ENCODE results near the gene GPR15LG.
"Not testable (repeated sequence)": the region's sequence is repeated elsewhere in the genome, so short reads cannot be mapped to it uniquely, and the experiment has no call there.

GPR15LG gene

GRCh38 chr10:84173501-84173929, at the start of gene GPR15LG:
Gene GPR15LG, plus strand, starts transcription at chr10:84173801. Its CDS starts 51 bp downstream, at chr10:84173852.
- DNase-seq = no peak

DNA sequence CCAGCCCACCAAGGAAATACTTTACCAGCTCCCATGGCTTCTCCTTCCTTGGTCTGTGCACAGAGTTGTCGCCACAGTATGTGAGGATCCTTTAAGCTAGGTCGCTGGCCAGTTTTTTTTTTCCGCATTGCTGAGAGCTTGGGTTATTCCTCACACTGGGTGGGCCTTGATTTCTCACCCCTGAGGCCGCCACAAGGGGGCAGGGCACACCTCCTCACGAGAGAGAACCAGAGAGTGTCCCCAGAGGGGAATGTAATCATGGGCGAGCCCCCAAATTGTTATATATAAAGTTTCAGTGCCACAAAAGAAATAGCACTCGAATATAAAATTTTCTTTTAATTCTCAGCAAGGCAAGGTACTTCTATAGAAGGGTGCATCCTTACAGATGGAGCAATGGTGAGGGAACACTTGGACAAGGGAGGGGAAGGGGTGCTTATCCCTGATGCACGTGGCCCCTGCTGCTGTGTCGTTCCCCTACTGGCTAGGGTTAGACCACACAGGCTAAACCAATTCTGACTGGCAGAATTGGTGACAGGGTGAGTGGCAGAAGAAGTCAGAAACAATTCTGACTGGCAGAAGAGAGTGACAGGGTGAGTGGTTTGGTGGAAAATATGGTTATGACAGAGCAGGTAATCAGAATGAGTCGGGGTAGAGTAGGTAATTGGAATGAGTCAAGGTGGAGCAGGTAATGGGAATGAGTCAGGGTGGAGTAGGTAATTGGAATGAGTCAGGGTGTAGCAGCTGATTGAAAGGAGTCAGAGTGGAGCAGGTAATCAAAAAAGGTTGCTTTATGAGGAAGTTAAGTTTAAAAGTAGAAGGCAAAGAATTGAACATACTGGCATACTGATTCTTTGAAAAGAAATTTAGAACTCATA, 47.5 kb upstream of the GPR15LG start:
- DNase-seq = not testable (repeated sequence)

GRCh38 chr10:84126785-84127167, 46.8 kb upstream of the GPR15LG start:
- DNase-seq = no peak

DNA sequence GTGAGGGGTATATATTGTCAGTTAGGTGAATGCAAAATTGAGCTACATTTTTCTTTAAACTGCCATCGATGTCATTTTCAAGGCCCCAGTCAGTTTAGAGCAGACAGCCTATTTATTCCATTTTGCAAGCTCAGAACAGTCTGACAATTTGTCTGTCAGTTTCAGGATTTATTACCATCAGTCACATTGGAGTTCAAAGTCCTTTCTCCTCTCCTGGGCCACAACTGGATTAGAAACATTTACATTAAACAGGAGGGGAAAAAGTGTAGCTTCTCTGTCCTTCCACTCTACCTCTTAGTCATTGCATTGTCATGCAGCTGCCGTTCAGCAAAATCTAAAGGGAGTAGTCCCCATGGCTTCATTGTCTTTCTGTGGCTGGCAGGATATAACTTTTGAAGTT, 37.8 kb upstream of the GPR15LG start:
- no peak for DNase-seq

DNA sequence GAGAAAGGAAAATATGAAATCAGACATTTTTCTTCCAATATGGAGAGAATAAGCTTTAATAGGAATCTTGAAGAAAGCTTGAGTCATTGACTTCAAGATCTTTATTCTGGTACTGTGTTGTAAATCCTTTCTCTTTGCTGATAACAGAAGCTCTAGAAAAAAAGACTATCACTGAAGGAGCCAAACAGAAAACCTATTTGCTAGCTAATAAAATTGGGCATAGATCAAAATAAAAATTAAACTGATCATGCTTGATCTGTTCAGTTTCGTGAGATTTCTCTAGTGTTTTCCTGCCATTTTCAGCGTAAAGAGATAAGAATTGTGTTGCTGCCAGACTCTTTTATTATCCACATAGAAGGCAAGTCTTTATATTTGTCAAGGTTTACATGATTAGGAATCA, 35.8 kb upstream of the GPR15LG start:
- no peak for DNase-seq

- peak; percentile 55 for DNase-seq
These were observed 35.0 kb upstream of the GPR15LG start for GRCh38 chr10:84138478-84139125.

DNA sequence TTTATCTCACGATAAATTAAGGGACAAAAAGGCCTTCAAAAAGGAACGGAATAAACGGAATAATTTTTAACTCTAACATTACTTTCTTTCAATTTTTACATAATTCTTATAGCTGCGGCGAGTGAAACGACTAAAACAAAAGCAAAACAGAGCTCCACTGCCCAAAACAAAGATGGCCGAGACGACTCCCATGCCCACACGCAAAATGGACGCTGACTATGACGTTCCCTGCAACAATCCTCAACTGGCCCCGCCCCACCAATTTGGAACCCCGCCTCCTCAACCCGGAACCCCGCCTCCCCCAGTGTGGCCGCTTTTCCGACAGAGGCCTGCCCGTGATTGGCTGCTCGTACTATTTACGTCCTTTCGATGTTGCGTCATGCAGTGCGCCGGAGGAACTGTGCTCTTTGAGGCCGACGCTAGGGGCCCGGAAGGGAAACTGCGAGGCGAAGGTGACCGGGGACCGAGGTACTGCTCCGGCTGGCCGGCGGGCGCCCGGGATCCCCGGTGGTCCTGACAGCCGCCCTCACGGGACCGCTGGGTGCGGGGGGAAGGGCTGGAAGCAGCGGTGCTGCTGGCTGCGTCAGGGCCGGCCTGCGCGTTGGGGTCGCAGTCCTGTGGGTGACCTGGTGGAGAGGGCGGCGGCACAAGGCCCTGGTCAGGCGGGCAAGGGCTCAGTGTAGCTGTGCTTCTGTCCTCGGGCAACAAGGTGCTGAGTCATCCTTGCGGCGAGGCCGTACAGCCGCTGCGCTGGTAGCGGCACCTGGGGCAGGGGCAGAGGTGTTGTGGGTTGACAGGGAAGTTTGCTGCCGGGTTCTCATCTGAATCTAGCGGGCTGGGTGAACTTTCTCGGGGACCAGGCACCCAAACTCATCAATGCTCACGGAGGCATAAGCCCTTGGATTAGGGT, 34.2 kb upstream of the GPR15LG start, which contains the start of gene GHITM:
TSS of gene GHITM (plus strand) at position 384 of the 910 bp plus-strand sequence. CDS start 1,992 bp downstream, outside the sequence.
- DNase-seq = peak; percentile 99

DNA sequence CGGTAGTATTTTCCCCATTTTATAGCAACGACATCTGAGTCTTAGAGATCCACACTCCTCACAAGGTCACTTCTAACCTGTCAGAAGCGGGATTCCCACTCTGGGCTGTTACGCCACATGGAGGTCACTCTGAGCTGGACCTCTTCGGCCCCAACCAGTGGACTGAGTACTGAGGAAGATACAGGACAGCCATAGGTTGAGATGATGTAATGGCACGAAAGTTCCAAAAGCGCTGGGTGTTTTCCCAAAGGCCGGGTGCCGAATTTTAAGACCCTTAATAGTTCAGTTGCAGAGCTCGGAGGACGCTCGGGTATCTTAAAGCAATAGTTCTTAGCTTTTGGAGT, 33.6 kb upstream of the GPR15LG start:
- no peak for DNase-seq

- DNase-seq = no peak
These were observed 26.3 kb upstream of the GPR15LG start for GRCh38 chr10:84147347-84147746.

GRCh38 chr10:84148006-84148597, 25.5 kb upstream of the GPR15LG start:
- not testable (repeated sequence) for DNase-seq

- no peak for DNase-seq
These were observed 23.7 kb upstream of the GPR15LG start for GRCh38 chr10:84149854-84150253.

DNA sequence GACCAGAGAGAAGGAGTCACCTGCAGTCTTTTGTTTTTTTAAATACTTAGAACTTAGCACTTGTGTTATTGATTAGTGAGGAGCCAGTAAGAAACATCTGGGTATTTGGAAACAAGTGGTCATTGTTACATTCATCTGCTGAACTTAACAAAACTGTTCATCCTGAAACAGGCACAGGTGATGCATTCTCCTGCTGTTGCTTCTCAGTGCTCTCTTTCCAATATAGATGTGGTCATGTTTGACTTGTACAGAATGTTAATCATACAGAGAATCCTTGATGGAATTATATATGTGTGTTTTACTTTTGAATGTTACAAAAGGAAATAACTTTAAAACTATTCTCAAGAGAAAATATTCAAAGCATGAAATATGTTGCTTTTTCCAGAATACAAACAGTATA, 20.8 kb upstream of the GPR15LG start:
- DNase-seq = no peak

GRCh38 chr10:84155521-84155920, 18.1 kb upstream of the GPR15LG start:
- no peak for DNase-seq

- no peak for DNase-seq
These were observed 17.6 kb upstream of the GPR15LG start for GRCh38 chr10:84156009-84156408.

- DNase-seq = no peak
These were observed 16.8 kb upstream of the GPR15LG start for GRCh38 chr10:84156768-84157167.

DNA sequence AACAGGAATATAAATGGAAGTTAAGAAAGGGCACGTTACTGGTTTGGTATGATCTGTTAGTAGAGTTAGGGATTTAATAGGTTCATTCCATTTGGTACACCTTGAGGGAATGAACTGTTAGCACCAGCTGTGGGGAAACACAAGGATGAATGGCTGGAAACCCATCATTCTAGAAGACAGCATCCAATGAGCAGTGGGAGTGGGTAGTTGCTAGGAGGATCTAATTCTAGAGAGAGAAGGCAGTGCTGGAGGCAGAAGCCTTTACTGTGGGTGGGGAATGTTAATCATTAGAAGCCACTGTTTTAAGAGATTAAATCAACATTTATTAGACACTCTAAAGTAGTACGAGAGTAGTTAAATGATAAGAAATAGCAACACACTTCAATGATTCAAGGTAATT, 15.5 kb upstream of the GPR15LG start:
- DNase-seq = no peak

- DNase-seq = no peak
These were observed 15.1 kb upstream of the GPR15LG start for GRCh38 chr10:84158550-84158949.

GRCh38 chr10:84159076-84159685, 14.4 kb upstream of the GPR15LG start:
- DNase-seq = no peak

DNA sequence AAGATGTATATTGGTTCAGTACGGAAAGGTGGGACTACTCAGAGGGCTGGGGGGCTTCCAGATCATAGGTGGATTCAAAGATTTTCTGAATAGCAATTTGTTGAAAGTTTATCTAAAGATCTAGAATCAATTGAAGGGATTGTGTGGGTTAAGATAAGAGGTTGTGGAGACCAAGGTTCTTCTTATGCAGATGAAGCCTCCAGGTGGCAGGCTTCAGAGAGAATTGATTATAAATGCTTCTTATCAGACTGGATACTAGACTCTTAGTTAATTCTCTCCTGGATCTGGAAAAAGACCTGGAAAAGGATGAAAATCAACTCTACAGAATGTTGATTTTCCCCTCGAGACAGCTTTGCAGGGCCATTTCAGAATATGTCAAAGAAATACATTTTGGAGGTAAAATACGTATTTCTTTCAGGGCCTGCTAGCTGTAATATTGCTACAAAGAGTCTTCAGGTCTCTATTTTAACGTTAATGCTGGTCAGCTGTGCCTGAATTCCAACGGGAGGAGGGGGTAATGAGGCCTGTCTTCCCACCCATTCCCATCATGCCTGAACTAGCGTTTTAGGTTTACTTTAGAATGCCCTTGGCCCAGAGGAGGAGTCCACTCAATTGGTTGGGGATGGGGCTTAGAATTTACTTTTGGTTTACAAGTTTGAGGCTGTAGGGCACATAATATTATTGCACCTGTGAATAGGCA, 12.8 kb upstream of the GPR15LG start:
- no peak for DNase-seq

GRCh38 chr10:84163996-84164395, 9.6 kb upstream of the GPR15LG start:
- DNase-seq = no peak

GRCh38 chr10:84164442-84164841, 9.2 kb upstream of the GPR15LG start:
- DNase-seq = no peak
